ENCODE measurements around the gene CHTF8. TPM values are rescaled to one million over a fixed set of nuclear protein-coding genes. Genes with fewer than 3 reads are reported as not detected.

The CHTF8 gene
- total RNA-seq, 3 donors from 2014 or later = 54.1 to 85.8 (median 71.2) TPM

GRCh38 chr16:69108064-69108904 is 24.1 kb downstream of the CHTF8 start:
- Histone ChIP-seq H3K4me1 (peaks cover 11 to 14% of the 10 kb centered on the region in 2 donors), H3K36me3 (no peaks in the 10 kb centered on the region), H3K27ac (peak overlapping the region in 1 of 2 donors; percentile 11), H3K4me3 (peak overlapping the region in 1 of 3 donors; percentile 85), H3K9me3 (no peaks in the 10 kb centered on the region), H3K27me3 (peaks cover 0 to 3% of the 10 kb centered on the region in 2 donors)
- intact Hi-C loops (cut with DNase I; ENCODE audit: low total_unique reads) = no loop called here
- TF ChIP-seq POLR2AphosphoS5 (IDR thresholded peaks at IDR 0.05) = no peak
- no peak for TF ChIP-seq POLR2A (IDR thresholded peaks at IDR 0.05)
- TF ChIP-seq CTCF (IDR thresholded peaks at IDR 0.05) = no peak
- no peak for DNase-seq (ENCODE audit: low spot score in 2 of 2)

- intact Hi-C loops (cut with DNase I; ENCODE audit: low total_unique reads) = no loop called here
Observed at GRCh38 chr16:69107316-69107962, 24.9 kb downstream of the CHTF8 start.

GRCh38 chr16:69106491-69107315 is 25.7 kb downstream of the CHTF8 start:
- intact Hi-C loops (cut with DNase I; ENCODE audit: low total_unique reads) = no loop called here

More at GRCh38 chr16:69107316-69107962, 24.9 kb downstream of the CHTF8 start:
- no peak for DNase-seq (ENCODE audit: low spot score in 2 of 2)
- no peaks in the 10 kb centered on the region for H3K9me3 ChIP-seq
- H3K36me3 ChIP-seq = no peaks in the 10 kb centered on the region
- peaks cover 0 to 3% of the 10 kb centered on the region in 2 donors for H3K27me3 ChIP-seq
- peak overlapping the region in 1 of 2 donors; percentile 11 for H3K27ac ChIP-seq
- H3K4me1 ChIP-seq = peaks cover 10 to 11% of the 10 kb centered on the region in 2 donors
- TF ChIP-seq POLR2AphosphoS5 (IDR thresholded peaks at IDR 0.05) = no peak
- no peak for TF ChIP-seq CTCF (IDR thresholded peaks at IDR 0.05)
- TF ChIP-seq POLR2A (IDR thresholded peaks at IDR 0.05) = no peak
- H3K4me3 ChIP-seq = peak overlapping the region; percentile 45 to 85 (median 63)

More at GRCh38 chr16:69106491-69107315, 25.7 kb downstream of the CHTF8 start:
- TF ChIP-seq CTCF (IDR thresholded peaks at IDR 0.05) = no peak
- no peak for TF ChIP-seq POLR2A (IDR thresholded peaks at IDR 0.05)
- TF ChIP-seq POLR2AphosphoS5 (IDR thresholded peaks at IDR 0.05) = no peak
- Histone ChIP-seq H3K36me3 (no peaks in the 10 kb centered on the region), H3K4me1 (peaks cover 7 to 11% of the 10 kb centered on the region in 2 donors), H3K27me3 (peaks cover 0 to 3% of the 10 kb centered on the region in 2 donors), H3K9me3 (no peaks in the 10 kb centered on the region), H3K4me3 (peak overlapping the region; percentile 45 to 85 (median 63)), H3K27ac (peak overlapping the region in 1 of 2 donors; percentile 9)
- DNase-seq (ENCODE audit: low spot score in 2 of 2) = no peak

Measured in breast epithelium (tissue), 4 donors.